Endometrium (tissue), 2 donors: ENCODE data around the gene CAP1.
A peak's percentile ranks its signal among the peaks of the same experiment; 100 is the strongest.
"Not testable (repeated sequence)": the region's sequence is repeated elsewhere in the genome, so short reads cannot be mapped to it uniquely, and the experiment has no call there.

Experiments used
- FAIRE-seq: peaks from 2 replicates; lab custom pipeline; 2012; peaks lifted over from hg19 to GRCh38; lab: Jason Lieb, UNC
- donor health status: control.
- donor health status: control.

CAP1 gene

GRCh38 chr1:40032240-40032891 is 8.2 kb upstream of the CAP1 start:
- peak; percentile 23 for FAIRE-seq

DNA sequence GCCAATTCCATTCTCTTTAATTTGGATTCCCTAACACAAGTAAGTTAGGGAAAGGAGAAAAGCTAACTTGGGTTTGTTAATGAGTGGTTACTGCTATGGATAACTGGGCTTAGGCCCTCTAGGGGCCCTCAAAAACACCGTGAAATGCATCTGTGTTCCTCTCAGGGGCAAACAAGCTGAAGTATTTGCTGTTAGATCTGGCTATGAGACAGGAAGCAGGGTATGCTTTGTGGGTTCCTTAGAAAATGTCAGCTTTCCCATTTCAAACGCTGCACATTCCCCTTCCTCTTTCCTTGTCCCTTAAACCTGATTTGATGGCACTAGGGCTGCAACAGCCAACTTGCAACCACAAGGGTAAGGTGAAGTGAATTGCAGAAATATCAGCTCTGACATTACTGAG is 5.7 kb upstream of the CAP1 start:
- FAIRE-seq, result no peak

- no peak for FAIRE-seq
These were observed 4.0 kb upstream of the CAP1 start for GRCh38 chr1:40036574-40036973.

- FAIRE-seq, result not testable (repeated sequence)
These were observed 3.3 kb upstream of the CAP1 start for GRCh38 chr1:40037254-40037653.

DNA sequence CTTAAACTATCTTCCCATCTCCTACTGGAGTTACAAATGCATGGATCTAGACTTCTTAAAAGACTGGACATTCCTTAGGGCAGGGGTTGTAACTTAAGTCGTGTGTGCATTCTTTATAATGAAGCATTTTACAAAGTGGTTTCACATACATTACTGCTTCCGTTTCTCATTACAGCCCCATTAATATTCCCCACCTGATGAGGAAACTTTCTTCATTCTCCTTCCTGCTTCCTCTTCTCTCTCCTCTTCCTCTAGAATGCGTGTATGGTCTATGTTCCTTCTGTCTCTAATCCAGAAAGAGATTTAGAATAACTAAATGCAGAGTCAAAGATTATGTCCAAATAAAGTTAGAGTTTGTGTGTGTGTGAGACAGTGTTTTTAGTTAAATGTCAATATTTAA is 1.8 kb upstream of the CAP1 start:
- FAIRE-seq, result no peak

DNA sequence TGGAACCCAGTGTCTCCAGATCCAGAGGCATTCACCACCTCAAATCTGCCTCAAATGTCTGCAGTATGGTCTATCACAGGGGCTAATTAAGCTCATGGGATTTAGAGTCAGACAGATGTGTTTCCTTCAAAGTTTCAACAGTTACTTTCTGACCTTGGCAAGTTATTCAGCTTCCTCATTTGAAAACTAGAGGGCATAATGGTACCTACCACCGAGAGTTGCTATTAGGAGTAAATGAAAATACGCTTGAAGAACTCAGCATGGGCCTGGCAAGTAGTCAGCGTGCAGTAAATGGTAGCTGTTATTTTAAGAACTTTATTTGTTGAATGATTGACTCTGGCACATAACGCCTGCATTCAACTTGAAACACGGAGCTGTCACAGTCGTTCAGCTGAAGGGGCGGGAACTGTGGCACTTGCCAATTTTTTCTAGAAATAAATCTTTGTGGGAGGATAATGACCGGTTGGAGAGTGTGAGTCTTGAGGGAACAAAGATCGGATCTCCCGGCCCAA is 1.2 kb upstream of the CAP1 start:
- FAIRE-seq, result no peak

GRCh38 chr1:40039757-40040510 is 595 bp upstream of the CAP1 start:
- FAIRE-seq, result no peak

- no peak for FAIRE-seq
These were observed 923 bp downstream of the CAP1 start for GRCh38 chr1:40041466-40041838.

- no peak for FAIRE-seq
These were observed 1.8 kb downstream of the CAP1 start for GRCh38 chr1:40042341-40042740.

GRCh38 chr1:40044110-40044509 is 3.6 kb downstream of the CAP1 start:
- no peak for FAIRE-seq

DNA sequence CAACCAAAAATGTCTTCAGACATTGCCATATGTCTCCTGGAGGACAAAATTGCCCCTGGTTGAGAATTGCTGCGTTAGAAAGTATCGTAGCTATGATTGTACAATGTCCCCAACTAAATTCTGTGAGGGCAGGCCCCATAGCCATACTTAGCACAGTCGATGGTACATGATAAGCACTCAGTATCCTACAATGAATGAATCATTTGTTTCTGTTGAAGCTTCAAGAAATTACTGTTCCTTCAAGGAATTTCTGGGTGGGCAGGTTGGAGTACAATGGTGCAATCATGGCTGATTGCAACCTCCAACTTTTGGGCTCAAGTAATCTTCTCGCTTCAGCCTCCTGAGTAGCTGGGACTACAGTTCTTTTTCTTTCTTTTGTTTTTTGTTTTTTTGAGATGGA is 4.7 kb downstream of the CAP1 start:
- FAIRE-seq, result no peak

- FAIRE-seq, result no peak
These were observed 5.2 kb downstream of the CAP1 start for GRCh38 chr1:40045766-40046165.

- no peak for FAIRE-seq
These were observed 6.7 kb downstream of the CAP1 start for GRCh38 chr1:40047276-40047675.

DNA sequence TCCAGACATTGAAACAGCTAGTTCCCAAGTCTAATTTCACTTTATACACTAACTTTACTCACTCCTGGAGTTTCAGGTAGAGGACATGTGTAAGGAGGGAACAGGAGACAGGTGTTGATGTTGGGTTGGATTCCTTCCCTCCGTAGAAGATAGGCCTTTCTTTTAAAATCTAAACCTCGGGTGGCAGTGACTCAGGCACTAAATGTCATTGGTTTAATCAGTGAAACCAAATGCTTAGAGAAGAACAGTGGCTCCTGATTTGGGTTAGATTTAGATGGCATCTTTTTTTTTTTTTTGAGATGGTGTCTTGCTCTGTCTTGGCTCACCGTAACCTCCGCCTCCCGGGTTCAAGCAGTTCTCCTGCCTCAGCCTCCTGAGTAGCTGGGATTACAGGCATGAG is 7.2 kb downstream of the CAP1 start:
- FAIRE-seq, result no peak

- FAIRE-seq, result no peak
These were observed 9.2 kb downstream of the CAP1 start for GRCh38 chr1:40049725-40050124.

GRCh38 chr1:40050863-40051262 is 10.3 kb downstream of the CAP1 start:
- FAIRE-seq, result no peak

- FAIRE-seq, result no peak
These were observed 12.8 kb downstream of the CAP1 start for GRCh38 chr1:40053138-40053887.

- FAIRE-seq, result no peak
These were observed 16.2 kb downstream of the CAP1 start for GRCh38 chr1:40056519-40057309.

DNA sequence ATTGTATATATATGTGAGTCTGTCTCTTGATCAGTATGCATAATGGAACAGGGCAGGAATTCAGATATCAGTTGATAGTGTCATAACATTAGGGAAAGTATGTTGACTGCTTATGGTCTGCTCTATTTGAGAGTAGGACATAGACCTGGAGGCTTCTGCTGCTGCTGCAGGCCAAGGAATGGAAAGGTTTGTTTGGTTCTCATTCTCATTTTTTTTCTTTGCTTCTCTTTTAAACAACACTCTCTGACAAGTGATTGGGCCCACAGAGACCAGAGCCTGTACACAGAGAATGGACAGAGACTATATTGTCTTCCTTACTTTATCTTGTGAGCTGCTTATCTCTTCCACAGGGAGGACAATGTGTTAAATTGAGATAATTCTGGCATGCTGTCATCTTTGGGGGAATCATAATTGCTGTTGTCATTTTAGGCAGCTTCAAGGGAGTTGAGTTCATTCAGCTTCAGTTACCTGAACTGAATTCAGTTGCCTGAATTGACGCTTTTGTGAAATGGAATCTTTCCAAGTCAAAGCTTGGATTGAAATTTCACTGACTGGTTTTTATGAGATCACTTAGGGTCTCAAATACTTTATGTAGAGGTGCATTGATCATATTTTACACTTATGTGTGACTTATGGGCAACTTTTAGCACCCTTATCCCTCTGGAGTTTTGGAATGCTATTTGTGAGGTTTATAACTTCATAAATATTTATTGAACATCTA is 16.9 kb downstream of the CAP1 start:
- no peak for FAIRE-seq

- no peak for FAIRE-seq
These were observed 17.5 kb downstream of the CAP1 start for GRCh38 chr1:40058097-40058452.

DNA sequence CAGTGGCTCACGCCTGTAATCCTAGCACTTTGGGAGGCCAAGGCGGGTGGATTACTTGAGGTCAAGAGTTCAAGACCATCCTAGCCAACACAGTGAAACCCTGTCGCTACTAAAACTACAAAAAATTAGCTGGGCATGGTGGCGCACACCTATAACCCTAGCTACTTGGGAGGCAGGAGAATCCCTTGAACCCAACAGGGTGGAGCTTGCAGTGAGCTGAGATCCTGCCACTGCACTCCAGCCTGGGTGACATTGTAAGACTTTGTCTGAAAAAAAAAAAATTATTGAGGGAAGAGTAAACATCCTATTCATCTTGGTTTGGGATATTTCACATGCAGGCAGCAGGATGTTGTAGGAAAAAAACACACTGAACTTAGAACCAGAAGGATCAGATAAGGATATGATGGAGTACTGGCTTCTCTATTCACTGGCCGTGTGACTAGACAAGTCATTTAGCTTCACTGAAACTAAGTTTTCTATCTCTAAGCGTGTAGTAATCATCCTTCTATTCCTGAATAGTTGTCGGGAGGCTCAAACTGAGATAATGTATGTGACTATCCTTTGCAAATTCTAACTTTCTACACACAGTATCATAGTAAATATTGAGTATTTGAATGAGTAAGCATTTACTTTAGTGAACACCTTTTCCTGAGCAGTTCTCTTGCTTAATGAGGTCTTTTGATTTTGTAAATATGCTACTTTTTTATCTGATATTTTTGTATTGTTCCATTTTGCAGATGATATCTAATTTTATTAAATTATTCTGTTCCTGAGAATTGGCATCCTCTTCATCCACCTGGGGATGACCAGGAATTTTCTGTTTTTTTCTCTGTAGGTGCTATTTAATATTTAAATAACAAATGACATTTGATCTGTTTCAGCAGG is 18.2 kb downstream of the CAP1 start:
- FAIRE-seq, result no peak
